K562 (cell line): ENCODE measurements around the gene ACHE. TPM values are rescaled to one million over a fixed set of nuclear protein-coding genes. Genes with fewer than 3 reads are reported as not detected.

Experiments
- ARID3A ChIP-seq: IDR thresholded peaks from 2 replicates; pipeline ENCODE4 v1.6.1; 2012; ENCODE audit warnings: low read depth, low read length, improper control_type of control experiment, borderline replicate concordance
- ASH1L ChIP-seq: fragments of 450-650 bp; IDR thresholded peaks from 2 replicates; pipeline ENCODE4 v1.6.1; 2018; ENCODE audit warnings: borderline replicate concordance, mild to moderate bottlenecking, low read depth; ENCODE audit not compliant: partially characterized antibody
- CEBPG ChIP-seq, 3 experiments: fragments of 200-800 bp in 1 of 3; sonication (Bioruptor generic) in 1 of 3; sonication (generic) in 1 of 3; formaldehyde crosslinking in 1 of 3; IDR thresholded peaks in 2 of 3; conservative IDR thresholded peaks in 1 of 3; 2 replicates each; pipeline versions ENCODE4 v1.6.1 to v1.8.0; 2016 to 2022; ENCODE audit warnings: missing compliant biosample characterization in 2 of 3, missing genetic modification characterization in 2 of 3, mild to moderate bottlenecking in 1 of 3, missing genetic modification reagents in 1 of 3
- COPS2 ChIP-seq: fragments of 450-650 bp; conservative IDR thresholded peaks from 2 replicates; pipeline ENCODE4 v1.6.1; 2016; ENCODE audit warnings: mild to moderate bottlenecking, moderate library complexity
- EGR1 ChIP-seq: fragments of 450-650 bp; conservative IDR thresholded peaks from 2 replicates; pipeline ENCODE4 v1.6.1; 2017; ENCODE audit warnings: mild to moderate bottlenecking
- ESRRA ChIP-seq: fragments of 450-650 bp; IDR thresholded peaks from 2 replicates; pipeline ENCODE4 v1.6.1; 2014; ENCODE audit warnings: low read depth, mild to moderate bottlenecking, moderate library complexity, borderline replicate concordance
- EWSR1 ChIP-seq: fragments of 450-650 bp; IDR thresholded peaks from 2 replicates; pipeline ENCODE4 v1.6.1; 2018; ENCODE audit warnings: borderline replicate concordance, mild to moderate bottlenecking, low read depth, moderate library complexity; ENCODE audit not compliant: partially characterized antibody
- HLTF ChIP-seq: fragments of 450-650 bp; IDR thresholded peaks from 2 replicates; pipeline ENCODE4 v1.6.1; 2016
- KAT7 ChIP-seq: sonication (generic); formaldehyde crosslinking; IDR thresholded peaks from 2 replicates; pipeline ENCODE4 v1.8.0; 2022; ENCODE audit warnings: missing genetic modification reagents, mild to moderate bottlenecking, borderline replicate concordance
- L3MBTL2 ChIP-seq: fragments of 450-650 bp; IDR thresholded peaks from 2 replicates; pipeline ENCODE4 v1.6.1; 2016; ENCODE audit warnings: mild to moderate bottlenecking, moderate library complexity
- MAFF ChIP-seq: IDR thresholded peaks from 2 replicates; pipeline ENCODE4 v1.6.1; 2012; ENCODE audit warnings: low read length, improper control_type of control experiment
- NCOA1 ChIP-seq: fragments of 450-650 bp; IDR thresholded peaks from 2 replicates; pipeline ENCODE4 v1.6.1; 2016; ENCODE audit warnings: low read depth
- NRF1 ChIP-seq, 2 experiments: fragments of 450-650 bp; IDR thresholded peaks in 1 of 2; conservative IDR thresholded peaks in 1 of 2; 2 replicates each; pipeline ENCODE4 v1.6.1; 2014; ENCODE audit warnings: mild to moderate bottlenecking in 2 of 2
- OTX1 ChIP-seq: fragments of 450-650 bp; formaldehyde crosslinking; IDR thresholded peaks from 2 replicates; pipeline ENCODE4 v1.4.0; 2022; ENCODE audit warnings: mild to moderate bottlenecking
- POLR2B ChIP-seq: fragments of 450-650 bp; IDR thresholded peaks from 2 replicates; pipeline ENCODE4 v1.6.1; 2018; ENCODE audit warnings: low read depth; ENCODE audit not compliant: partially characterized antibody
- RCOR1 ChIP-seq, 2 experiments: IDR thresholded peaks; 2 replicates each; pipeline ENCODE4 v1.6.1; 2012; ENCODE audit warnings: low read depth in 2 of 2, low read length in 2 of 2, borderline replicate concordance in 1 of 2, improper control_type of control experiment in 1 of 2
- ZNF146 ChIP-seq: IDR thresholded peaks from one replicate; pipeline ENCODE4 v1.6.1; 2018; ENCODE audit warnings: missing compliant biosample characterization; ENCODE audit not compliant: unreplicated experiment
- ZNF184 ChIP-seq: sonication (generic); formaldehyde crosslinking; IDR thresholded peaks from 2 replicates; pipeline ENCODE4 v1.5.0; 2020; ENCODE audit warnings: missing genetic modification reagents
- ZNF431 ChIP-seq: sonication (generic); formaldehyde crosslinking; IDR thresholded peaks from 2 replicates; pipeline ENCODE4 v1.8.0; 2022; ENCODE audit warnings: mild to moderate bottlenecking, missing genetic modification reagents
- ZNF696 ChIP-seq: fragments of 250-450 bp; sonication (Bioruptor Pico); conservative IDR thresholded peaks from 2 replicates; pipeline ENCODE4 v1.4.0; 2020; ENCODE audit warnings: mild to moderate bottlenecking, moderate library complexity
- polyA plus RNA-seq, 8 experiments: library from polyadenylated mRNA; depleted of rRNA in 4 of 8; stranded (reverse) in 5 of 8; unstranded in 3 of 8; fragments of >200 nt; fragmentation: Nextera tagmentation in 2 of 8; fragmentation: Illumina TruSeq in 1 of 8; extraction: Ambion mirVana in 2 of 8; extraction: Trizol in 1 of 8; gene quantifications; 2 replicates each; pipeline versions ENCODE4 v1.2.1 to v1.2.3, GENCODE V29; 2011 to 2014; ENCODE audit warnings: inconsistent platforms in 1 of 8, missing spikeins in 1 of 8
- total RNA-seq, 7 experiments: library from RNA; depleted of rRNA in 6 of 7; stranded (reverse); fragments of >200 nt in 6 of 7; fragmentation: Illumina TruSeq in 2 of 7; extraction: Trizol in 2 of 7; gene quantifications; 2 replicates each; pipeline versions ENCODE4 v1.2.1 to v1.2.3, GENCODE V29; 2011 to 2021; ENCODE audit warnings: low replicate concordance in 1 of 7
- TF ChIP-seq, protein P1 (sequence below), 3 experiments: IDR thresholded peaks in 2 of 3; conservative IDR thresholded peaks in 1 of 3; 2 replicates each; pipeline ENCODE4 v1.5.1; 2011 to 2012; ENCODE audit warnings: low read length in 3 of 3, mild to moderate bottlenecking in 3 of 3, control low read depth in 2 of 3, improper control_type of control experiment in 1 of 3, inconsistent platforms in 1 of 3, low read depth in 1 of 3, mixed read lengths in 1 of 3, moderate library complexity in 1 of 3; ENCODE audit not compliant: insufficient read depth in 2 of 3
- TF ChIP-seq, protein P2 (sequence below): fragments of 250-450 bp; sonication (Bioruptor Pico); IDR thresholded peaks from 2 replicates; pipeline ENCODE4 v1.4.0; 2020; ENCODE audit warnings: mild to moderate bottlenecking
- TF ChIP-seq, protein P3 (sequence below): sonication (generic); formaldehyde crosslinking; IDR thresholded peaks from 2 replicates; pipeline ENCODE4 v1.8.1; 2022; ENCODE audit warnings: missing genetic modification reagents

The ACHE gene
- total and polyA plus RNA-seq, 9 of the 15 experiments (the other 6 are each of a cell fraction or from before 2014, with no cell fraction given): 0.04 to 8.8 (median 1.9) TPM

GRCh38 chr7:100840470-100841100 lies 55.1 kb downstream of the ACHE start (continued):
- TF ChIP-seq NCOA1: no peak
- no peak for TF ChIP-seq RCOR1 (IDR thresholded peaks at IDR 0.05; ENCODE audit: borderline replicate concordance in 1 of 2, low read depth in 2 of 2, low read length in 2 of 2)
- no peak for TF ChIP-seq ESRRA
- no peak for TF ChIP-seq L3MBTL2
- TF ChIP-seq CEBPG (CRISPR knock-in tag; IDR thresholded peaks at IDR 0.05): no peak
- no peak for TF ChIP-seq CEBPG (tag; conservative IDR thresholded peaks at IDR 0.05 in 1 of 2, IDR thresholded peaks at IDR 0.05 in 1 of 2)
- TF ChIP-seq, protein P1, sequence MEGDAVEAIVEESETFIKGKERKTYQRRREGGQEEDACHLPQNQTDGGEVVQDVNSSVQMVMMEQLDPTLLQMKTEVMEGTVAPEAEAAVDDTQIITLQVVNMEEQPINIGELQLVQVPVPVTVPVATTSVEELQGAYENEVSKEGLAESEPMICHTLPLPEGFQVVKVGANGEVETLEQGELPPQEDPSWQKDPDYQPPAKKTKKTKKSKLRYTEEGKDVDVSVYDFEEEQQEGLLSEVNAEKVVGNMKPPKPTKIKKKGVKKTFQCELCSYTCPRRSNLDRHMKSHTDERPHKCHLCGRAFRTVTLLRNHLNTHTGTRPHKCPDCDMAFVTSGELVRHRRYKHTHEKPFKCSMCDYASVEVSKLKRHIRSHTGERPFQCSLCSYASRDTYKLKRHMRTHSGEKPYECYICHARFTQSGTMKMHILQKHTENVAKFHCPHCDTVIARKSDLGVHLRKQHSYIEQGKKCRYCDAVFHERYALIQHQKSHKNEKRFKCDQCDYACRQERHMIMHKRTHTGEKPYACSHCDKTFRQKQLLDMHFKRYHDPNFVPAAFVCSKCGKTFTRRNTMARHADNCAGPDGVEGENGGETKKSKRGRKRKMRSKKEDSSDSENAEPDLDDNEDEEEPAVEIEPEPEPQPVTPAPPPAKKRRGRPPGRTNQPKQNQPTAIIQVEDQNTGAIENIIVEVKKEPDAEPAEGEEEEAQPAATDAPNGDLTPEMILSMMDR (IDR thresholded peaks at IDR 0.05 in 2 of 3, conservative IDR thresholded peaks at IDR 0.05 in 1 of 3; ENCODE audit: insufficient read depth in 2 of 3, low read depth in 1 of 3, low read length in 3 of 3): no peak
- TF ChIP-seq NRF1 (conservative IDR thresholded peaks at IDR 0.05 in 1 of 2, IDR thresholded peaks at IDR 0.05 in 1 of 2): no peak
- TF ChIP-seq, protein P2, sequence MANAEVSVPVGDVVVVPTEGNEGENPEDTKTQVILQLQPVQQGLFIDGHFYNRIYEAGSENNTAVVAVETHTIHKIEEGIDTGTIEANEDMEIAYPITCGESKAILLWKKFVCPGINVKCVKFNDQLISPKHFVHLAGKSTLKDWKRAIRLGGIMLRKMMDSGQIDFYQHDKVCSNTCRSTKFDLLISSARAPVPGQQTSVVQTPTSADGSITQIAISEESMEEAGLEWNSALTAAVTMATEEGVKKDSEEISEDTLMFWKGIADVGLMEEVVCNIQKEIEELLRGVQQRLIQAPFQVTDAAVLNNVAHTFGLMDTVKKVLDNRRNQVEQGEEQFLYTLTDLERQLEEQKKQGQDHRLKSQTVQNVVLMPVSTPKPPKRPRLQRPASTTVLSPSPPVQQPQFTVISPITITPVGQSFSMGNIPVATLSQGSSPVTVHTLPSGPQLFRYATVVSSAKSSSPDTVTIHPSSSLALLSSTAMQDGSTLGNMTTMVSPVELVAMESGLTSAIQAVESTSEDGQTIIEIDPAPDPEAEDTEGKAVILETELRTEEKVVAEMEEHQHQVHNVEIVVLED (CRISPR knock-in tag): no peak
- no peak for TF ChIP-seq EGR1
- peak; percentile 49 for TF ChIP-seq POLR2B
- TF ChIP-seq, protein P3, sequence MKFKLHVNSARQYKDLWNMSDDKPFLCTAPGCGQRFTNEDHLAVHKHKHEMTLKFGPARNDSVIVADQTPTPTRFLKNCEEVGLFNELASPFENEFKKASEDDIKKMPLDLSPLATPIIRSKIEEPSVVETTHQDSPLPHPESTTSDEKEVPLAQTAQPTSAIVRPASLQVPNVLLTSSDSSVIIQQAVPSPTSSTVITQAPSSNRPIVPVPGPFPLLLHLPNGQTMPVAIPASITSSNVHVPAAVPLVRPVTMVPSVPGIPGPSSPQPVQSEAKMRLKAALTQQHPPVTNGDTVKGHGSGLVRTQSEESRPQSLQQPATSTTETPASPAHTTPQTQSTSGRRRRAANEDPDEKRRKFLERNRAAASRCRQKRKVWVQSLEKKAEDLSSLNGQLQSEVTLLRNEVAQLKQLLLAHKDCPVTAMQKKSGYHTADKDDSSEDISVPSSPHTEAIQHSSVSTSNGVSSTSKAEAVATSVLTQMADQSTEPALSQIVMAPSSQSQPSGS: no peak
- peak; percentile 86 for TF ChIP-seq OTX1 (CRISPR knock-in tag)
- TF ChIP-seq ZNF146: no peak
- no peak for TF ChIP-seq COPS2
- TF ChIP-seq ZNF431 (CRISPR knock-in tag): no peak
- TF ChIP-seq ARID3A: no peak
- no peak for TF ChIP-seq ZNF696 (CRISPR knock-in tag)
- TF ChIP-seq MAFF: no peak
- peak; percentile 96 for TF ChIP-seq HLTF
- no peak for TF ChIP-seq ZNF184 (CRISPR knock-in tag)
- peak; percentile 50 for TF ChIP-seq ASH1L
- no peak for TF ChIP-seq KAT7 (CRISPR knock-in tag)
- TF ChIP-seq EWSR1: no peak
